ENCODE results near the gene SPRED3.

- TF ChIP-seq CTCF (IDR thresholded peaks at IDR 0.05) (no peak), ZFX (IDR thresholded peaks at IDR 0.05; ENCODE audit: borderline replicate concordance) (no peak)
These were observed 27.5 kb upstream of the SPRED3 start for GRCh38 chr19:38360839-38361631.
